Prostate gland (tissue), 2 donors: ENCODE data around the gene ADAMTS13. TPM values are rescaled to one million over a fixed set of nuclear protein-coding genes. Genes with fewer than 3 reads are reported as not detected.

Experiments used
- DNase-seq: peaks from one replicate; pipeline ENCODE4 v3.0.0-alpha.2; 2019; ENCODE audit warnings: low spot score
- H3K27ac ChIP-seq, 2 donors: fragments of 200-600 bp; sonication (generic); 2 replicates each; pipeline ENCODE4 v1.5.1; 2017 to 2019
- H3K27me3 ChIP-seq: fragments of 200-600 bp; sonication (generic); replicated peaks from 2 replicates; pipeline ENCODE4 v1.5.1; 2019; ENCODE audit not compliant: insufficient read depth
- H3K36me3 ChIP-seq, 2 donors: fragments of 200-600 bp; sonication (generic); 1 replicate in 1 of 2; 2 replicates in 1 of 2; pipeline versions ENCODE4 v1.5.1 to v1.8.1; 2017 to 2019
- H3K4me1 ChIP-seq: fragments of 200-600 bp; sonication (generic); replicated peaks from 2 replicates; pipeline ENCODE4 v1.5.1; 2019
- H3K4me3 ChIP-seq, 2 donors: fragments of 200-600 bp; sonication (generic); 2 replicates each; pipeline ENCODE4 v1.5.1; 2017 to 2019
- H3K9me3 ChIP-seq: fragments of 200-600 bp; sonication (generic); 2 replicates; pipeline ENCODE4 v1.5.1; 2017
- POLR2A ChIP-seq: fragments of 450-650 bp; IDR thresholded peaks from one replicate; pipeline ENCODE4 v1.6.1; 2016; ENCODE audit warnings: antibody characterized with exemption, mild to moderate bottlenecking
- POLR2AphosphoS5 ChIP-seq: sonication (generic); formaldehyde crosslinking; IDR thresholded peaks from one replicate; pipeline ENCODE4 v1.6.1; 2017; ENCODE audit warnings: antibody characterized with exemption
- WGBS: methylation state at CpG from one replicate; pipeline ENCODE4 v1.1.5; 2018; 5-methylcytosine and 5-hydroxymethylcytosine counted together
- intact Hi-C: fragments of 100-400 bp; cut with DNase I; formaldehyde crosslinking; loops from one replicate; pipeline ENCODE4 v1.14.2; 2022
- total RNA-seq, 2 donors: library from RNA; depleted of rRNA; stranded (reverse); fragments of >200 nt; gene quantifications; one replicate each; pipeline ENCODE4 v1.1.0, GENCODE V29; 2016
- TF ChIP-seq, protein P1 (sequence below), 4 experiments: fragments of 200-600 bp in 2 of 4; fragments of 450-650 bp in 2 of 4; sonication (generic) in 2 of 4; IDR thresholded peaks; 1 replicate in 3 of 4; 2 replicates in 1 of 4; pipeline ENCODE4 v1.5.1; 2016 to 2019; ENCODE audit warnings: antibody characterized with exemption in 4 of 4, mild to moderate bottlenecking in 2 of 4, moderate library complexity in 2 of 4

Gene ADAMTS13
- total RNA-seq, 2 donors from 2014 or later = 2.8 to 8.1 TPM

DNA sequence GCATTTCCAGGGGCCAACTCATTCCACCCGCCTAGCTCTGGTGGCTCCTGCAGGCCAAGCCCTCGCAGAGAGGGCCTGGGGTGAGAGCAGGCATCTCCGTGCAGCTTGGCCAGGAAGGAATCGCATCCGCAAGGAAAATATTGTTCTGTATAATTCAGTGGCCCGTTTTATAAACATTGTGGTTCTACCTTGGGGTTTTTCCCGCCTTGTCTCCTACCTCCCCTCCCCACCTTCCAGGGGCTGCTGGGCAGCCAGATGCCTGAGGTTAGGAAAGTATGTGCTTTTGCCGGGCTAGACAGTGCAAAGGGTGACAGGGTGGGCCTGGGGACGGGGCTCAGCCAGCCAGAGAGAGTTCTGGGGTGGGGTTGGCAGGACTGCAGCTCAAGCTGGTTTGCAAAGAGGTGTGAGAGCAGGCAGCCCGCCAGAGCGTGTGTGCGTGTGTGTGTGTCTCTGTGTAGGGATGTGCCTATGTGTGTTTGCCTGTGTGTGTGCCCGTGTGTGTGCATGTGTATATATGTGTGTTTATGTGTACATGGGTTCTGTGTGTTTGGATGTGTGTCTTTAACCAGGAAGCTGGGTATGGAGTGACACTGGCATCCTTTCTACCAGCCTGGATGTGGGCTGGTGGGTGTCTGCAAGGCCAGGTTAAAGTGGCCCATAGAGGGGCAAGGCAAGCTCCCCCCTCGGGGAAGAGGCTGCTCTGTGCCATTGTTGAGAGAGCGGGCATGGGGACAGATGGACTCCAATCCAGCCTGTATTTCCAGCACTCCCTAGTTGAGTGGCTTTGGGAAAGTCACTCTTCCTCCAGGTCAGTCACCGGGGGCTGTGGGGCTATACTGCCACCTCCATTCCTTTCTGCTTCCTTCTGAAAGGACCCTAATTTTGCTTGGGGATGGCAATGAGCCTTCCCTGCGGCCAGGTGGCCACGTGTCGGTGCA lies 67.4 kb downstream of the ADAMTS13 start:
- Histone ChIP-seq H3K4me3 (no peak overlapping the region), H3K36me3 (no peaks in the 10 kb centered on the region), H3K27ac (no peak overlapping the region), H3K9me3 (no peaks in the 10 kb centered on the region), H3K27me3 (no peaks in the 10 kb centered on the region), H3K4me1 (peaks cover 6% of the 10 kb centered on the region)
- no peak for DNase-seq
- WGBS = 86% methylated on average over 19 of the region's 19 CpGs
- intact Hi-C loops = loop anchor here (5.0 kb wide), 1 partner anchor 302 kb away; no protein-coding TSS in a partner anchor
- no peak for TF ChIP-seq POLR2A
- TF ChIP-seq, protein P1, sequence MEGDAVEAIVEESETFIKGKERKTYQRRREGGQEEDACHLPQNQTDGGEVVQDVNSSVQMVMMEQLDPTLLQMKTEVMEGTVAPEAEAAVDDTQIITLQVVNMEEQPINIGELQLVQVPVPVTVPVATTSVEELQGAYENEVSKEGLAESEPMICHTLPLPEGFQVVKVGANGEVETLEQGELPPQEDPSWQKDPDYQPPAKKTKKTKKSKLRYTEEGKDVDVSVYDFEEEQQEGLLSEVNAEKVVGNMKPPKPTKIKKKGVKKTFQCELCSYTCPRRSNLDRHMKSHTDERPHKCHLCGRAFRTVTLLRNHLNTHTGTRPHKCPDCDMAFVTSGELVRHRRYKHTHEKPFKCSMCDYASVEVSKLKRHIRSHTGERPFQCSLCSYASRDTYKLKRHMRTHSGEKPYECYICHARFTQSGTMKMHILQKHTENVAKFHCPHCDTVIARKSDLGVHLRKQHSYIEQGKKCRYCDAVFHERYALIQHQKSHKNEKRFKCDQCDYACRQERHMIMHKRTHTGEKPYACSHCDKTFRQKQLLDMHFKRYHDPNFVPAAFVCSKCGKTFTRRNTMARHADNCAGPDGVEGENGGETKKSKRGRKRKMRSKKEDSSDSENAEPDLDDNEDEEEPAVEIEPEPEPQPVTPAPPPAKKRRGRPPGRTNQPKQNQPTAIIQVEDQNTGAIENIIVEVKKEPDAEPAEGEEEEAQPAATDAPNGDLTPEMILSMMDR (IDR thresholded peaks at IDR 0.05) = no peak
- no peak for TF ChIP-seq POLR2AphosphoS5

DNA sequence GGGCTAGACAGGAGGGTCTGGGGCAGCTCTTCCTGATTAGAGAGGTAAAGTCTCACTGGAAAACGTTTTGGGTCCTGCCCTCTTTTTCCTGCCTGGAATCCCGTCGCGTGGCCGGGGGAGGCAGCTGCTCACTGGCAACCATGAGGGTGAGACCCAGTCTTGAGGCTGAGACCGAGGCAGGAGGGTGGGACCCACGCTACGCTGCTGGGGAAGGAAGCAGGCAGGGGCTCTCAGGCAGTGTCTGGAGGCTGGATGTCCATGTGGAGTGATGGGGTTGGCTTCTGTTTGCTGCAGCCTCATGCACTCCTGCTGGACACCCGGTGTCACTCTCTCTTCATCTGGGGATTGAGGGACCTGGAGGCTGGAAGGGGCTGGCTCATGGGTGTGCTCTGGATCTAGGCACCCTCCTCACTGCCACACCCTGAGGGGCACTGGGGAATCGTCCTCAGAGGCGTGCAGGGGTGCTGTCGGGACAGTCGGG lies 68.1 kb downstream of the ADAMTS13 start:
- Histone ChIP-seq H3K27me3 (no peaks in the 10 kb centered on the region), H3K36me3 (no peaks in the 10 kb centered on the region), H3K9me3 (no peaks in the 10 kb centered on the region), H3K27ac (no peak overlapping the region), H3K4me1 (peaks cover 2% of the 10 kb centered on the region), H3K4me3 (no peak overlapping the region)
- DNase-seq = no peak
- intact Hi-C loops = no loop called here
- 79% methylated on average over 13 of the region's 13 CpGs for WGBS
- no peak for TF ChIP-seq POLR2A

DNA sequence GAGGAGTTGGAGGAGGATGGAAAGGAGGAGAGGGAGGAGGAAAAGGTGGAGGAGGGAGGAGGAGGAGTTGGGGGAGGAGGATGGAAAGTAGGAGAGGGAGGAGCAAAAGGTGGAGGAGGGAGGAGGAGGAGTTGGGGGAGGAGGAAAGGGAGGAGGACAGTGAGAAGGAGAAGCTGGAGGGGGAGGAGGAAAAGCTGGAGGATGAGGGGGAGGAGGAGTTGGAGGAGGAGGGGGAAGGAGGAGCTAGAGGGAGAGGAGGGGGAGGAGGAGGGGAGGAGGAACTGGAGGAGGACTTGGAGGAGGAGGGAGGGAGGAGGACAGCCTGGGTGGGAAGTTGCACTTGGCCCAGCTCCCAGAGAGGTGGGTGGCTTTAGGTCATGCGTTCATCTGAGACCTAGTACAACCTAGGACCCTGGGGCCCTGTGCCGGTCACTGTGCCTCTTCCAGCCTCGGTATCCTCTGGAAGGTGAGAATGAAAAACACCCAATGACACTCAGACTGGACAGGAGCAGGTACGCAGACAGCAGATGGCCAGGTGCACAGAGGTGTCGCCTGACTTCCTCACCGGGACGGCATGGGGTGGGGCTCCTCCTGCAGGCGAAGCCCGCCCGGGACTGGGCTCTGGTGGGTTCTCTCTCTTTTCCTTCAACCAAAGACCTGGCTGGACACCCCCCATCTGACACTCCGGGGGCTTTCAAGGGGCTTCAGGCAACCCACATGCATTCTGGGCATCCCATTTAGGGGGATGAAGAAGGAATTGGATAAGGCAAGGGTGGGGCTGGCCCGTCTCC lies 68.9 kb downstream of the ADAMTS13 start:
- intact Hi-C loops = no loop called here
- no peak for DNase-seq
- no peaks in the 10 kb centered on the region for H3K27me3 ChIP-seq
- H3K4me1 ChIP-seq = no peaks in the 10 kb centered on the region
- H3K4me3 ChIP-seq = no peak overlapping the region
- no peaks in the 10 kb centered on the region for H3K9me3 ChIP-seq
- H3K36me3 ChIP-seq = no peaks in the 10 kb centered on the region
- H3K27ac ChIP-seq = no peak overlapping the region
- 85% methylated on average over 11 of the region's 12 CpGs for WGBS
- TF ChIP-seq POLR2AphosphoS5 (no peak), POLR2A (no peak)
- TF ChIP-seq, protein P1 (IDR thresholded peaks at IDR 0.05) = no peak

DNA sequence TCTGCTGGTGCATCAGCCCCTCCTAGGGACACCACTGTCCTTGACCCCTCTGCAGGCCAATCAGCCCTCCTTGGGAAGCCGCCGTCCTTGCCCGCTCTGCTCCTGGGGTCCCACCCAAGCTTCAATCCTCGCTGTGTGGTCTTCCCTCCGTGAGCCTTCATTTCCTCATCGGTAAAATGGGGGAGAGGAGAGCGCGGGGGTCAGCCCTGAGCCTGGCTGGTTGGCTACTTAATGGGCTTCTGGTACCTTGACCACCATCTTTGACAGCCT lies 69.4 kb downstream of the ADAMTS13 start:
- Histone ChIP-seq H3K27me3 (peaks cover 2% of the 10 kb centered on the region), H3K36me3 (no peaks in the 10 kb centered on the region), H3K9me3 (no peaks in the 10 kb centered on the region), H3K4me1 (no peaks in the 10 kb centered on the region), H3K27ac (no peak overlapping the region), H3K4me3 (no peak overlapping the region)
- TF ChIP-seq, protein P1 (IDR thresholded peaks at IDR 0.05) = no peak
- no peak for TF ChIP-seq POLR2A
- WGBS = 97% methylated on average over 8 of the region's 8 CpGs
- intact Hi-C loops = no loop called here
- DNase-seq = no peak
